GM19023 (cell line): ENCODE results near the gene AREL1.
"Not testable (repeated sequence)": the region's sequence is repeated elsewhere in the genome, so short reads cannot be mapped to it uniquely, and the experiment has no call there.

Experiments
- ATAC-seq: cut with Tn5 transposase; IDR thresholded peaks from one replicate; pipeline ENCODE4 v1.9.1; 2021; ENCODE audit warnings: mild to moderate bottlenecking, moderate library complexity; ENCODE audit not compliant: unreplicated experiment

The AREL1 gene, protein sequence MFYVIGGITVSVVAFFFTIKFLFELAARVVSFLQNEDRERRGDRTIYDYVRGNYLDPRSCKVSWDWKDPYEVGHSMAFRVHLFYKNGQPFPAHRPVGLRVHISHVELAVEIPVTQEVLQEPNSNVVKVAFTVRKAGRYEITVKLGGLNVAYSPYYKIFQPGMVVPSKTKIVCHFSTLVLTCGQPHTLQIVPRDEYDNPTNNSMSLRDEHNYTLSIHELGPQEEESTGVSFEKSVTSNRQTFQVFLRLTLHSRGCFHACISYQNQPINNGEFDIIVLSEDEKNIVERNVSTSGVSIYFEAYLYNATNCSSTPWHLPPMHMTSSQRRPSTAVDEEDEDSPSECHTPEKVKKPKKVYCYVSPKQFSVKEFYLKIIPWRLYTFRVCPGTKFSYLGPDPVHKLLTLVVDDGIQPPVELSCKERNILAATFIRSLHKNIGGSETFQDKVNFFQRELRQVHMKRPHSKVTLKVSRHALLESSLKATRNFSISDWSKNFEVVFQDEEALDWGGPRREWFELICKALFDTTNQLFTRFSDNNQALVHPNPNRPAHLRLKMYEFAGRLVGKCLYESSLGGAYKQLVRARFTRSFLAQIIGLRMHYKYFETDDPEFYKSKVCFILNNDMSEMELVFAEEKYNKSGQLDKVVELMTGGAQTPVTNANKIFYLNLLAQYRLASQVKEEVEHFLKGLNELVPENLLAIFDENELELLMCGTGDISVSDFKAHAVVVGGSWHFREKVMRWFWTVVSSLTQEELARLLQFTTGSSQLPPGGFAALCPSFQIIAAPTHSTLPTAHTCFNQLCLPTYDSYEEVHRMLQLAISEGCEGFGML

GRCh38 chr14:74712499-74713394 is at the start of gene AREL1, which contains the start of gene FCF1:
Gene AREL1 (minus strand): TSS chr14:74713080. CDS start chr14:74685615, 27,465 bp downstream.
Gene FCF1 (plus strand): TSS chr14:74713144. CDS start chr14:74713198, 54 bp downstream.
- peak; percentile 94 for ATAC-seq

GRCh38 chr14:74758505-74758904 is 45.6 kb upstream of the AREL1 start:
- not testable (repeated sequence) for ATAC-seq

GRCh38 chr14:74756326-74756725 is 43.4 kb upstream of the AREL1 start:
- ATAC-seq, result no peak

GRCh38 chr14:74754899-74755298 is 42.0 kb upstream of the AREL1 start:
- ATAC-seq, result no peak

- ATAC-seq, result no peak
Observed at GRCh38 chr14:74754157-74754556, 41.3 kb upstream of the AREL1 start.

DNA sequence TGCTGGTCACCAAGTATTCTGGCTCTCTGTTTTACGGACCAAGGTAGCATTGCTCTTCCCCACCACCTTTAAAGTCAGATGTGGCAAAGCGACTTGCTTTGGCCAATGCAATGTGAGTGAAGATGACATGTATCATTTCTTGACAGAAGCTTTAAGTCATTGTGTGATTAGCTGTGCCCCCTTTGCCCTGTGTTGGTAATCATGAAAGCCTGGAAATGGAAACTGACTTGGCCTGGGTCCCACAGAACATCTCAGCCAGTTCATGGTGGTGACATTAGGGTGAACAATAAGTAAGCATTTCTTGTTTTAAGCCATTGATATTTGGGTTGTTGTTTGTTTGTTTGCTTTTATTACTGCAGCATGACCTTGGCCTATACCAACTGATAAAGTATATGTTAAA is 34.4 kb upstream of the AREL1 start:
- ATAC-seq, result no peak

DNA sequence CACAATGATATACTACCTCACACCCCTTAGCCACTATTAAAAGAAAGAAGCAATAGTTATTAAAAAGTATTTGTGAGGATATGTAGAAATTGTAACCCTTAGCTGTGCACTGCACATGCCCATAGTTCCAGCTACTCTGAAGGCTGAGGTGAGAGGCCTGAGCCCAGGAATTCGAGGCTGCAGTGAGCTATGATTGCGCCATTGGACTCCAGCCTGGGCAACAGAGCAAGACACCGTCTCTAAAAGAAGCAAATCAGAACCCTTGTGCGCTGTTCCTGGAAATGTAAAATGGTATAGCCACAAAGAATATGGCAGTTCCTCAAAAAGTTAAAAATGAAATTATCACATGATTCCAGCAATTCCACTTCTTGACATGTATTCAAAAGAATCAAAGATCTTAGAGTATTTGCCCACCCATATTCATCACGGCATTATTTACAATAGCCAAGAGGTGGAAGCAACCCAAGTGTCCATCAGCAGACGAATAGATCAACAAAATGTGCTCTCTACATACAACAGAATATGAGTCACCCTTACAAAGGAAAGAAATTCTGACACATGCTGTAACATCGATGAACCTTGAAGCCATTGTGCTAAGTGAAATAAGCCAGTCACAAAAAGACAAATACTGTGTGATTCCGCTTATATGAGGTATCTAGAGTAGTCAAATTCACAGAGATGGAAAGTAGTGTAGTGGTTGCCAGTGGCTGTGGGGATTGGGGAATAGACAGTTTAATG is 26.6 kb upstream of the AREL1 start:
- ATAC-seq, result no peak

DNA sequence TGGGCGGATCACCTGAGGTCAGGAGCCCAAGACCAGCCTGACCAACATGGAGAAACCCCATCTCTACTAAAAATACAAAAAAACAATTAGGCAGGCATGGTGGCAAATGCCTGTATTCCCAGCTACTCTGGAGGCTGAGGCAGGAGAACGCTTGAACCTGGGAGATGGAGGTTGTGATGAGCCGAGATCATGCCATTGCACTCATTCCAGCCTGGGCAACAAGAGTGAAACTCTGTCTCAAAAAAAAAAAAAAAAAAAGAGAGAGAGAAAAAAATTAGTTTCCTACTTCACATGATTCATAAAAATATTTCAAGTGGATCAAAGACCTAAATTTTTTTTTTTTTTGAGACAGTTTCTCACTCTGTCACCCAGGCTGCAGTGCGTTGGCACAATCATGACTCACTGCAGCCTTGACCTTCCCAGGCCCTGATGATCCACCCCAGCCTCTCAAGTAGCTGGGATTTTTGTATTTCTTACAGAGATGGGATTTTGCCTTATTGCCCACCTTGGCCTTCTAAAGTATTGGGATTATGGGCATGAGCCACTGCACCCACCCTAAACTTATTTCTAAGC is 25.0 kb upstream of the AREL1 start:
- ATAC-seq, result no peak

GRCh38 chr14:74735125-74735524 is 22.2 kb upstream of the AREL1 start:
- ATAC-seq, result no peak

DNA sequence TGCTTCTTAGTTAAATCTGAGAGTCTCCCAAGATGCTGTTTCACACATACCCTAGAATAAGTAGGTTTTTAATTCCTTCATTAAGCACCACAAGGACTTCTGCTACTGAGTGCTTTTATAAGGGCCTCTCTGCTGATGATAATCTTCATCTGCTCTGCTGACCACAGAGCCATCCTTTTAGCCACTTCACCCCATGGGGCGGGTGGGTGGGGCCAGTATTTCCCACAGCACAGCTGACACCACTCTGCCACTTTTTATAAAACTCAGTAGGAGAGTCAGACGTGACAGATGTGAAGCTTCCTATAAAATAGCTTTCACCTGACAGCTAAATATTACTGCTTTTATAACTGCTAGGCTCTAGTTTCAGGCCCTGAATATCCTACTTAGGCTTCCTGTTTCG is 20.3 kb upstream of the AREL1 start:
- no peak for ATAC-seq

DNA sequence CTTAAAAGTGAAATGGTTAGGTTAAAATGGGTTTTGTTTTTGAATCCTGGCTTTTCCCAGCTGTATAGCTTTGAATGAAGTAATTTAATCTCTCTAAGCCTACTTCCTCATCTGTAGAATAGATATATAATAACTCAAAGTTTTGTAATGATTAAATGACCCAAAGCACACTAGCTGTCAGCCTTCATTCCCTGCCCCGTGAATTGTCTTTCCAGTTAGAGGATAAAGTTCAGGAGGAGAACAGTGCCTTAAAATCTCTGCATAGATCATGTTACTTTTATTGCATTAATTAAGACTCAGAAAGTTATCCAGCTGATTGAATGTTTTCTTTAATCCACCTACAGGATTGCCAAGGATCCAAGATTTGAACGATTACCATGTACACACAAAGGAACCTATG is 19.5 kb upstream of the AREL1 start:
- ATAC-seq, result no peak

GRCh38 chr14:74723134-74723533 is 10.3 kb upstream of the AREL1 start:
- ATAC-seq, result no peak

DNA sequence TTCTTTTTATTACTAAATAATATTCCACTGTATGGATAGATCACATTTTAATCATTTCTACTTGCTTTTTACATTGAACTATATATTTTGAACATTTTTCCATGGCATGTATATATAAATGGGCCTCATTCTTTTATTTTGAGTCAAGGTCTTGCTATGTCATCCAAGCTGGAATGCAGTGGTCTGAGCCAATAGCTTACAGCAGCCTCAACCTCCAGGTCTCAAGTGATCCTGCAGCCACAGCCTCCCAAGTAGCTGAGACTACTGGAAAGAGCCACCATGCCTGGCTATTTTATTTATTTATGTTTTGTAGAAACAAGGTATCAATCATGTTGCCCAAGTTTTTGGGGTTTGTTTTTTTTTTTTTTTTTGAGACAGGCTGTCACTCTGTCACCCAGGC is 7.6 kb upstream of the AREL1 start:
- no peak for ATAC-seq

GRCh38 chr14:74713395-74713735 is 485 bp upstream of the AREL1 start:
- no peak for ATAC-seq

DNA sequence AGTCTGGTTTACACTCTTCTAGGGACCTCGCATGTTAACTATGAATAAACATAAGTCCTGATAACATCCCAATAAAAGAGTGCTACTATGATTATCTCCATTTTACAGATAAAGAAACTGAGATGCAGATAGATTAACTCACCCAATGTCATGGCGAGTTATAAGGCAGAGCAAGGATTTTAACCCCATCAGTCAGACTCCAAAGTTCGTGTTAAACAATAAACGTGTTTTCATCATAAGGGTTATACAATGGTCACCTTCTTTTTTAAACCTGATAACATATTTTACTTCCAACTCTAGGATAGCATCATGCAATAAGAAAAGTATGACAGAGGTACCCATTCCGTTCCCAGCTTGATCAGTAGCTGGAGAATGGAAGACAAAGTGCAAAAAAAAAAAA is 1.2 kb downstream of the AREL1 start:
- no peak for ATAC-seq

- ATAC-seq, result no peak
Observed at GRCh38 chr14:74710480-74710879, 2.4 kb downstream of the AREL1 start.

DNA sequence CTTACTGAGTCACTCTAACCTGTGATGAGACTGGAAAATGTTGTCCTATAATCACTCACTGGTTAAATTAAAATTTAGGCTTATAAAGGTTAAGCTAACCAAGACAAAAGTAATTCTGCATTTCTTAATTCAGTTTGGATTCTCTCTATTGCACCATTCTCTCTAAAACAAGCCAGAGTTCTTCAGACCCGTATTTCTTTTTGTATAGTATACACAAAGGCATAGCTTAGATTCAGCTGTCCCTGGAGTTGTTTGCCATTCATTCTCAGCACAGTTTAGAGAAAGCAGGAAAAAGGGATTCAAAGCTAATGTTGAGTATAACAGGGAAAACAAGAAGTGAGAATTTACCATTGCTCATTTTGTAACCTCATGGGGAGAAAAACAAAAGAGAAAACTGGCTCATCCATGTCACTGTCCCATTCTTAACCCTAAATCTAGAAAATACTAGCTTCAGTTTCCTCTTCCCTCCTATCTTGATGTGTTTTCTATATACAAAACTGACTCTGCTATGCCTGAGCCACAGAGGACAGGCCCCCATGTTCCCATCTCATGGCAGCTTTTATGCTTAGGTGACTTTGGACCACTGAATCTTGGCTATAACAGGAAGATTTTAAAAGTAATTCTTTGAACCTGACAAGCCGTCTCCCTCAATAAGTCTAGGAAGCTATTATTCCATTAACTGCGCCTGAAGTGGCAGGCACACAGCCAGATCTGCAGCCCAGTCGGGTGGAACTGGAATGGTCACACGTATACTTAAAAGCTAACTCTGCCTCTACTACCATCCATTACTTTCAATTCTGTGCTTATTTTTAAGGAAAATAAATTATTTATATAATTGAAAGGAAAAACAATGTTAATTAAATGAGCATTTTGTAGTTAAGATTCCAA is 7.0 kb downstream of the AREL1 start:
- ATAC-seq, result no peak

DNA sequence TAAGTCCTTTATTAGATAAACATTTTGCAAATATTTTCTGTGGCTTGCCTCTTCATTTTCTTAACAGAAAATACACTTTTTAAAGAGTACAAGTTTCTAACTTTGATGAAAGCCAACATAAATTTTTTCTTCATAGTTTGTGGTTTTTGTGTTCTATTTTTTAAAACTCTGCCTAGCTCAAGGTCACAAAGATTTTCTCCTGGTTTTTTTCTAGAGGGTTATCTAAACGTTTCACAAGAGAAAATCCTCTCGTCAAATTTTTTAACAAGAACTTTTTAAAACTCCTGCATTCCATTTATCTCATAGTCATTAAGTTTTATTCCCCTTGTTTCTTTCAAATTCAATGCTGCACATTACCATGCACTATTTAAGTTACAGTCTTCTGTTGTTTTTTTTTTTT is 8.2 kb downstream of the AREL1 start:
- no peak for ATAC-seq

- no peak for ATAC-seq
Observed at GRCh38 chr14:74703043-74703442, 9.8 kb downstream of the AREL1 start.
